Measurements from ENCODE around the gene NPHS1.

NPHS1 gene

GRCh38 chr19:35783469-35784434 is 68.6 kb downstream of the NPHS1 start:
- H3K27ac Mint-ChIP-seq = no peak overlapping the region
- H3K36me3 Mint-ChIP-seq (ENCODE audit: low read depth) = no peaks in the 10 kb centered on the region
- H3K27me3 Mint-ChIP-seq = no peaks in the 10 kb centered on the region
- no peaks in the 10 kb centered on the region for H3K9me3 Mint-ChIP-seq
- H3K4me1 Mint-ChIP-seq (ENCODE audit: low read depth) = no peaks in the 10 kb centered on the region
- H3K4me3 Mint-ChIP-seq = no peak overlapping the region

GRCh38 chr19:35782589-35782988 is 69.7 kb downstream of the NPHS1 start:
- Mint-ChIP-seq H3K4me1 (ENCODE audit: low read depth) (no peaks in the 10 kb centered on the region), H3K9me3 (no peaks in the 10 kb centered on the region), H3K36me3 (ENCODE audit: low read depth) (no peaks in the 10 kb centered on the region), H3K4me3 (no peak overlapping the region), H3K27me3 (no peaks in the 10 kb centered on the region), H3K27ac (no peak overlapping the region)

- Mint-ChIP-seq H3K27me3 (no peaks in the 10 kb centered on the region), H3K9me3 (no peaks in the 10 kb centered on the region), H3K4me1 (ENCODE audit: low read depth) (no peaks in the 10 kb centered on the region), H3K27ac (no peak overlapping the region), H3K4me3 (no peak overlapping the region), H3K36me3 (ENCODE audit: low read depth) (no peaks in the 10 kb centered on the region)
Observed at GRCh38 chr19:35781650-35782049, 70.7 kb downstream of the NPHS1 start.

- H3K4me3 Mint-ChIP-seq = no peak overlapping the region
- H3K4me1 Mint-ChIP-seq (ENCODE audit: low read depth) = peaks cover 5% of the 10 kb centered on the region
- no peak overlapping the region for H3K27ac Mint-ChIP-seq
- H3K27me3 Mint-ChIP-seq = no peaks in the 10 kb centered on the region
- H3K9me3 Mint-ChIP-seq = no peaks in the 10 kb centered on the region
- no peaks in the 10 kb centered on the region for H3K36me3 Mint-ChIP-seq (ENCODE audit: low read depth)
Observed at GRCh38 chr19:35780717-35781116, 71.6 kb downstream of the NPHS1 start.

- no peaks in the 10 kb centered on the region for H3K27me3 Mint-ChIP-seq
- no peak overlapping the region for H3K4me3 Mint-ChIP-seq
Observed at GRCh38 chr19:35780058-35780457, 72.2 kb downstream of the NPHS1 start.

GRCh38 chr19:35779033-35779432 is 73.3 kb downstream of the NPHS1 start:
- Mint-ChIP-seq H3K4me1 (ENCODE audit: low read depth) (peaks cover 15% of the 10 kb centered on the region), H3K36me3 (ENCODE audit: low read depth) (no peaks in the 10 kb centered on the region), H3K4me3 (no peak overlapping the region), H3K27ac (no peak overlapping the region), H3K9me3 (no peaks in the 10 kb centered on the region), H3K27me3 (no peaks in the 10 kb centered on the region)

More at GRCh38 chr19:35780058-35780457, 72.2 kb downstream of the NPHS1 start:
- Mint-ChIP-seq H3K9me3 (no peaks in the 10 kb centered on the region), H3K27ac (no peak overlapping the region), H3K4me1 (ENCODE audit: low read depth) (peaks cover 6% of the 10 kb centered on the region), H3K36me3 (ENCODE audit: low read depth) (no peaks in the 10 kb centered on the region)

GRCh38 chr19:35777961-35778360 is 74.3 kb downstream of the NPHS1 start:
- H3K36me3 Mint-ChIP-seq (ENCODE audit: low read depth) = no peaks in the 10 kb centered on the region
- no peaks in the 10 kb centered on the region for H3K27me3 Mint-ChIP-seq
- H3K4me1 Mint-ChIP-seq (ENCODE audit: low read depth) = peaks cover 15% of the 10 kb centered on the region
- no peak overlapping the region for H3K4me3 Mint-ChIP-seq
- H3K9me3 Mint-ChIP-seq = no peaks in the 10 kb centered on the region
- no peak overlapping the region for H3K27ac Mint-ChIP-seq

- Mint-ChIP-seq H3K36me3 (ENCODE audit: low read depth) (no peaks in the 10 kb centered on the region), H3K4me3 (peak overlapping the region; percentile 79)
Observed at GRCh38 chr19:35777086-35777841, 75.0 kb downstream of the NPHS1 start.

GRCh38 chr19:35776102-35776788 is 76.1 kb downstream of the NPHS1 start:
- no peaks in the 10 kb centered on the region for H3K9me3 Mint-ChIP-seq
- peak overlapping the region; percentile 79 for H3K4me3 Mint-ChIP-seq
- H3K4me1 Mint-ChIP-seq (ENCODE audit: low read depth) = peaks cover 15% of the 10 kb centered on the region
- H3K27me3 Mint-ChIP-seq = no peaks in the 10 kb centered on the region
- no peaks in the 10 kb centered on the region for H3K36me3 Mint-ChIP-seq (ENCODE audit: low read depth)
- no peak overlapping the region for H3K27ac Mint-ChIP-seq

More at GRCh38 chr19:35777086-35777841, 75.0 kb downstream of the NPHS1 start:
- Mint-ChIP-seq H3K9me3 (no peaks in the 10 kb centered on the region), H3K27ac (no peak overlapping the region), H3K4me1 (ENCODE audit: low read depth) (peaks cover 15% of the 10 kb centered on the region), H3K27me3 (no peaks in the 10 kb centered on the region)
